ENCODE data around the gene UAP1L1.

UAP1L1 gene

DNA sequence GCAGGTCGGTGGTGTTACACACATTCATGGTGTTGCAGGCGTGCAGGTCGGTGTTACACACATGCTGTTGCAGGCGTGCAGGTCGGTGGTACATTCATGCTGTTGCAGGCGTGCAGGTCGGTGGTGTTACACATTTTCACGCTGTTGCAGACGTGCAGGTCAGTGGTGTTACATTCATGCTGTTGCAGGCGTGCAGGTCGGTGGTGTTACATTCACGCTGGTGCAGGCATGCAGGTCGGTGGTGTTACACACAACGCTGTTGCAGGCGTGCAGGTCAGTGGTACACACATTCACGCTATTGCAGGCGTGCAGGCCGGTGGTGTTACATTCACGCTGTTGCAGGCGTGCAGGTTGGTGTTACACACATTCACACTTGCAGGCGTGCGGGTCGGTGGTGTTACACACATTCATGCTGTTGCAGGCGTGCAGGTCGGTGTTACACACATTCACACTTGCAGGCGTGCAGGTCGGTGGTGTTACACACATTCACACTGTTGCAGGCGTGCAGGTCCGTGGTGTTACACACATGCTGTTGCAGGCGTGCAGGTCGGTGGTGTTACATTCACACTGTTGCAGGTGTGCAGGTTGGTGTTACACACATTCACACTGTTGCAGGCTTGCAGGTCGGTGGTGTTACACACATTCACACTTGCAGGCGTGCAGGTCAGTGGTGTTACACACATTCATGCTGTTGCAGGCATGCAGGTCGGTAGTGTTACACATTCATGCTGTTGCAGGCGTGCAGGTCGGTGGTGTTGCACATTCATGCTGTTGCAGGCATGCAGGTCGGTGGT lies 26.1 kb downstream of the UAP1L1 start:
- DNase-seq: no peak

DNA sequence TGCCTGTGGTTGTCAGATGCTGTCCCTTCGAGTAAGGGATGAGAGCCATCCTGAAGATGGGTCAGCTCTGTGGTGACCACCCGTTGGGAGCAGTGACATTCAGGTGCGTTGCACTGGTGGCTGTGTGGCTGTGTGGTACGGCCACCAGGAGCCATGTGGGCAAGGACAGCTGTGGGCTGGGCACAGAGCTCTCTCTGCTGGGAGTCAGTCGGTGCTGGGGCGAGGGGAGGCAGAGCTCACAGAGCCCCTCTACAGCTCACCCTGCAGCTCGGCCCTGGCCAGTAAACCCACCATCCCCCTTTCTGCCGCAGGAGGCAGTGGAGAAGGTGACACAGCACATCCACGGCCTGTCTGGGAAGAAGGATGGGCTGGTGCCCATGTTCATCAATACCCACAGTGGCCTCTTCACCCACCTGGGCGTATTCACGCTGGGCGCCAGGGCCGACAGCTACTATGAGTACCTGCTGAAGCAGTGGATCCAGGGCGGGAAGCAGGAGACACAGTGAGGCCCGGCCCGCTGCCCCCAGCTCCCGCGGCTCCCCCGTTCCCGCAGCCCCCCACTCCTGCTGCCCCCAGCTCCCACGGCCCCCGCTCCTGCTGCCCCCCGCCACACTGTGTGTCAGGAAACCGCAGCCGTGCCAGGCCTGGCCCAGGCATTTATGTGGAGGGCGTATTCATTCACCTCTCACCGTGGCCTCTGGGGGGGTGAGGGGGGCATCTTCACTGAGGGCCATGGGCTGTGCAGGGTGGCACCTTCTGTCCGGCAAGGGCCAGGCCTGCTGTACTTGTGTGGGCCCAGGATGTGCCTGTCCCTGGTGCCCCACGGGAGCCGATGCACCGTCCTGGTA lies 28.7 kb downstream of the UAP1L1 start:
- DNase-seq: no peak

DNA sequence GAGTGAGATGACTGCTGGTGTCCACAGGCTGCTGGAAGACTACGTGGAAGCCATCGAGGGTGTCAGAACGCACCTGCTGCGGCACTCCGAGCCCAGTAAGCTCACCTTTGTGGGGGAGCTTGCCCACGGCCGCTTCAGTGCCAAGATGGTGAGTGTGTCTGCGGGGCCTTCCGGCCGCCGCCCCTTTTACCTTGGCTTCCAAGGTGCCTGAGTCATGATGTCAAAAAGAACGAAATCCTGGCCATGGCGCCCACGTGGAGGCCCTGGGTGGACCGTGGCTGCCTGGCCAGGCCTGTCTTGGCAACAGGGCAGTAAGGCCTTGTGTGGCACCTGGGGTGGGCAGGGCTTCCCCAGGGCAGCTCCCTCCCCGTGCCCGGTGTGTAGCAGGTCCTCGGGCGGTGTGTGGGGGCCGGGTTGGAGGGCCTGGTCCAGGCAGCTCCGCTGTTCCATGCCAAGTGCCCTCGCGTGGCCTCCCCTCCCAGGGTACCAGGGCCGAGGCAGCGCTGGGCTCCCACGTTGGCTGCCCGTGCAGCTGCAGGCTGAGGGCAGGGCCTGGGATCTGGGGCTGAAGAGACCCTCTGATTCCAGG lies 29.4 kb downstream of the UAP1L1 start:
- DNase-seq: no peak

DNA sequence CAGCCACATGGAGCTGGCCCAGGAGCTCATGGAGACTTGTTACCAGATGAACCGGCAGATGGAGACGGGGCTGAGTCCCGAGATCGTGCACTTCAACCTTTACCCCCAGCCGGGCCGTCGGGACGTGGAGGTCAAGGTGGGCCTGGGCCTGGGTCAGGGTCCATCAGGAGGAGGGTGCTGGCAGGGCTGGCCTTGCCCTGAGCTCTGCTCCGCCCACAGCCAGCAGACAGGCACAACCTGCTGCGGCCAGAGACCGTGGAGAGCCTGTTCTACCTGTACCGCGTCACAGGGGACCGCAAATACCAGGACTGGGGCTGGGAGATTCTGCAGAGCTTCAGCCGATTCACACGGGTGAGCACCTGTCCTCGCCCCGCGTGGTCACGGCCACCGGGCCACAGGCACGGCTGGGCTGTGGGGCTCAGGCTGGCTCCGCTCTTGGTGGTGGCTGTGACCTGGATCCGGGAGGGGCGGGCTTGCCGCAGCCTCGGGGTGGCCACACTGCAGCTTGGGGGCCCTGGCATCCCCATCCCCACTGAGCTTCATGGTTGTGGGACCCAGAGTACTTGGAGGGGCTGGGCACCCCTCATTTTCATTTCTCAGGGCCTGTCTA lies 30.1 kb downstream of the UAP1L1 start:
- no peak for DNase-seq

DNA sequence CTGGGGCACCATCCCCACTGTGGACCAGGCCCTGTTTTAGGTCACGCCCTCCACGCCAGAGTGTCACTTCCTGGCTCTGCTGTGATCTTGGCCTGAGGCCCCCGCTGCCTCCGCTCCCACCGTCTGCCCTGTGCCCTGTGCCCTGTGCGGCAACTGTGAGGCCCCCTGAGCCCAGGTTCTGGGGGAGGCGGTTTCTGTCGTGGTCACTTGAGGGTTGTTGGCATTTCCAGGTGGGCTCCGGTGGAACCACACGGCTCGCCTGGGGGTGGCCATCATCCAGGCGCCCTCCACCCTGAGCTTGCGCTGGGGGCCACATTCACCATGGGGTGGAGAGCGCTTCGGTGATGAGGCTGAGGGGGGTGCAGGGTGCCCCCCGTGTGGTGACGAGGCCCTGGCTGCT lies 30.7 kb downstream of the UAP1L1 start:
- DNase-seq: no peak

DNA sequence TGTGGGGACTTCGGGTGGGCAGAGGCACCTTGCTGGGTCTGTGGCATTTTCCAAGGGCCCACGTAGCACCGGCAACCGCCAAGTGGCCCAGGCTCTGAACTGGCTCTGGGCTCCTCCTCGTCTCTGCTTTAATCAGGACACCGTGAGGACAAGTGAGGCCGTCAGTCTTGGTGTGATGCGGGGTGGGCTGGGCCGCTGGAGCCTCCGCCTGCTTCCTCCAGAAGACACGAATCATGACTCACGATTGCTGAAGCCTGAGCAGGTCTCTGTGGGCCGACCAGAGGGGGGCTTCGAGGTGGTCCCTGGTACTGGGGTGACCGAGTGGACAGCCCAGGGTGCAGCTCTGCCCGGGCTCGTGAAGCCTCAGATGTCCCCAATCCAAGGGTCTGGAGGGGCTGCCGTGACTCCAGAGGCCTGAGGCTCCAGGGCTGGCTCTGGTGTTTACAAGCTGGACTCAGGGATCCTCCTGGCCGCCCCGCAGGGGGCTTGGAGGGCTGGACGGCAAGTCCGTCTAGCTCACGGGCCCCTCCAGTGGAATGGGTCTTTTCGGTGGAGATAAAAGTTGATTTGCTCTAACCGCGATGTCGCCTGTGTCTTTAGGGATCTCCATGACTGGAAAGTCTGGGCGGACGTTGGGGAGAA lies 31.4 kb downstream of the UAP1L1 start:
- no peak for DNase-seq

DNA sequence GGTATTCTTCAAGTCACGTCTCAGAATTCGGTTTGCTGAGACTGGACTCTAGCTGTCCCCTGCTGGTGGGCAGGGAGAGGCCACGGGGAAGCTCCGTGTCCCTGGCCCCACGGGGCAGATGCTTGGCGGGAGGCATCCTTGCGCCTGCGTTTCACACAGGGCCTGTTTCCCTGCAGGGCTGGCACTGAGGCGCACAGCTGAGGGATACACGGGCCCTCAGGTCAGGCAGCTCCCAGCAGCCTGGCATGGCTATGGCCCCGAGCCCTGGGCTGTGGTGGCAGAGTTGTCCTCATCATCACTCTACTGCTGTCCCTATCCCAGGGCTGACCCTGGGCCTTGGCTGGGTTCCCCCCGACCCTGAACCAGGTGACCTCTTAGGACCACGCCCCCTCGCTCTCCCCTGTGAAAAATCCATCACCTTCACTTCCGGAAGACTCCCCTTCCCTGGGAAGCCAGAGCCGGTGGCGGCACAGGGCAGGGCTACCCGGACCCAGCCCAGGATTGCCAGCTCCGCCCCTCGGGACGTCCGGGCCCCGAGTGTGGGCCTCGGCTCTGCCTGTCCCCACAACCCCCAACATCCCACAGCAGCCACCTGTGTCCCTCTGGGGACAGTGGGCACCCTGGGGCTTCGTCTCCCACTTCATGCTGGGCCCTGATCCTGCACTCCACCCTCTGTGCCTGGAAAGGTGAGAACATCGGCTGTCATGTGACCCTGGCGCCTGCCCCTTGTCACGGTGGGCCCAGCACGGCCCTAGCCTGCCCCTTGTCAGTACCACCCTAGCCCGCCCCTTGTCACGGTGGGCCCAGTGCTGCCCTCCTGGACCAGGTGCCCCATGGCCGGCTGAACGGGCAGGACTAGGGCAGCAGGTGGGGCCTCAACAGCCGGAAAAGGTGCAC lies 32.2 kb downstream of the UAP1L1 start:
- DNase-seq: no peak

DNA sequence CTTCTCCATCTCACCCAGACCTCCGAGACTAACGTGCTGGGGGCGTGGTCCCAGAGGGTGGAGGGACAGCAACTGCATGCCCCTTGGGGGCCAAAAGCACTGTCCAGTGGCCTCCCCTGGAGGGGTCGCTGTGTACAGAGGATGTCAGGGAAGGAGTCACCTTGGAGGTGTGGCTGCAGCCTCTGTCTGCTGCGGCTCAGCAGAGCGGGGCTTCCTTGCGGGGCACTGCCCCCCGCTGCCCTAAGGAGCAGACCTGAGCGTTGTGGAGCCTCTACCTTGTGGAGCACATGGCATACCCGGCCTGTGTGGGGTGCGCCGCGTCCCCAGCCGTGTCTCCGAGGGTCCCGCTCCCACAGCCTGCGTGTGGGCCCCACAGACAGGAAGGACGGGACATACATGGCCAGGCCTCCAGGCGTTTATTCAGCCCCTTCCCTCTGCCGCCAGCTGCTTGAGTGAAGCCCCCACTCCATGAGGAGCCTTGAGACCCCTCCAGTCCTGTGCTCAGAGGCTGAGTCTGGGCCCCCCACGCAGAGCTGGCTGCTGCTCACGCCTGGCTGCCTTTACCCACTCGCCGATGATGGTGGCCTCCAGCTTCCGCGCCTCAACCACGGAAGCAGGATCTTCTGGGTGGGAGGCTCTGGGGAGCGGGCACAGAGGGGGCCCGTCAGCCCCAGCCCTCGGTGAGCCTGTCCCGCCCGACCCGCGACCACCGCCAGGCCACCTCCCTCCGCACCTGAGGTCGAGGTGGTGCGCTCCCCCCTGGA lies 33.0 kb downstream of the UAP1L1 start:
- no peak for DNase-seq

DNA sequence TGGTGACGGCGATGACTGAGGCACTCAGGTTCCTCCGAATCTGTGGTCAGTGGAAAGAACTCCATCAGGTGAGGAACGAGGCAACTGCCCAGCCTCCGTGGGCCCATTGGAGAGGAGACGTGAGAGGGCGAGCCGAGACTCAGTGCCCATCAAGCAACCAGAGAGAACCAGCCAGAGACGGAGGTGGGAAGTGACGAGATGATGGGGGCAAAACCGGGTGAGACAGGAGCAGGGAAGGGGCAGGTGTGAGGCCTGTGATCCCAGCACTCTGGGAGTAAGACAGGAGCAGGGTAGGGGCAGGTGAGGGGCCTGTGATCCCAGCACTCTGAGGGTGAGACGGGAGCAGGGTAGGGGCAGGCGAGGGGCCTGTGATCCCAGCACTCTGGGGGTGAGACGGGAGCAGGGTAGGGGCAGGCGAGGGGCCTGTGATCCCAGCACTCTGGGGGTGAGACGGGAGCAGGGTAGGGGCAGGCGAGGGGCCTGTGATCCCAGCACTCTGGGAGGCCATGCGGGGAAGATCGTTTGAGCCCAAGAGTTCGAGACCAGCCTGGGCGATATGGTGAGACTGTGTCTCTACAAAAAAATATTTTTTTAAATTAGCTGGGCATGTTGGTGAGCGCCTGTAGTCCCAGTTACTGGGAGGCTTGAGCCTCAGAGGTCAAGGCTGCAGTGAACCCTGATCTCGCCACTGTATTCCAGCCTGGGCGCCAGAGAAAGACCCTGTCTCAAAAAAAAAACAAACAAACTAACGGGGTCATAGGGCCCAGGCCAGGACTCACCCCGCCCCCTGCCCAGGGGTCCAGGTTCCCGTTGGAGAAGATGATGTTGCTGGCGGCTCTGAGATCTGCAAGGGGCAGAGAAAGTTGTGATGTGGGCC lies 33.8 kb downstream of the UAP1L1 start:
- DNase-seq: no peak

DNA sequence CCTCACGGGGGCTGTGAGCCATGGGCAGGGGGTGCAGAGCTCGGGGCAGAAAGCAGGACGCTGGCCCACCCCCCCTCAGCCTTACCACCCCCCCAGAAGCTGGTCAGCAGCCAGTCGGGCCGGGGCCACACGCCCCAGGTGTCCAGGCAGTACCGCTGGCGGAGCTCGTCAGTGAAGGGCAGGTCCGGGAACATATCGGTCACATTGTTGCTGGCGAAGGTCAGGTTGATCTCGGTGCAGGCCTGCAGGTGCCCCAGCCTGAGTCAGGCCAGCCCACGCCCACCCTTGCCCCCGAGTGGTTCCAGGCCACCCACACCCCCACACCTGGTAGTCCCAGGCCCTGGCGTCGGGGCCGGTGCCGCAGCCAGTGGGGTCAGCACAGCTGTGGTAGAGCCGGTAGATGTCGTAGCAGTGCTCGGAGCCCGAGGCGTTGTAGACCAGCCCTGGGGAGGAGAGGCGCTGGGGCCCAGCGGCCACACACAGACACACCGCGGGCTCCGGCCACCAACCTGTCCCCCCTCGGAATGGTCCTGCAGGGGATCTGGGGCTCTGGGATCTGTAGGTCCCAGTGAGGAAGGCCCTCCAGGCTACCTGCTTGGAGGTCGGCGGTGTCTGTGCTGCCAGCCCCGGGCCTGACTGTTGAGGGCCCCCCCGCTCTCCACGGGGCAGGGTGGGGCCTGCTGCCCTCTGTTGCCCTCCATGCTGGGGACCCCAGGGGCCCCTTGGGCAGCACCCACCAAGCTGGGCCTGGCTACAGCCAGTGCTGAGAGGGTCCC lies 34.7 kb downstream of the UAP1L1 start:
- no peak for DNase-seq

DNA sequence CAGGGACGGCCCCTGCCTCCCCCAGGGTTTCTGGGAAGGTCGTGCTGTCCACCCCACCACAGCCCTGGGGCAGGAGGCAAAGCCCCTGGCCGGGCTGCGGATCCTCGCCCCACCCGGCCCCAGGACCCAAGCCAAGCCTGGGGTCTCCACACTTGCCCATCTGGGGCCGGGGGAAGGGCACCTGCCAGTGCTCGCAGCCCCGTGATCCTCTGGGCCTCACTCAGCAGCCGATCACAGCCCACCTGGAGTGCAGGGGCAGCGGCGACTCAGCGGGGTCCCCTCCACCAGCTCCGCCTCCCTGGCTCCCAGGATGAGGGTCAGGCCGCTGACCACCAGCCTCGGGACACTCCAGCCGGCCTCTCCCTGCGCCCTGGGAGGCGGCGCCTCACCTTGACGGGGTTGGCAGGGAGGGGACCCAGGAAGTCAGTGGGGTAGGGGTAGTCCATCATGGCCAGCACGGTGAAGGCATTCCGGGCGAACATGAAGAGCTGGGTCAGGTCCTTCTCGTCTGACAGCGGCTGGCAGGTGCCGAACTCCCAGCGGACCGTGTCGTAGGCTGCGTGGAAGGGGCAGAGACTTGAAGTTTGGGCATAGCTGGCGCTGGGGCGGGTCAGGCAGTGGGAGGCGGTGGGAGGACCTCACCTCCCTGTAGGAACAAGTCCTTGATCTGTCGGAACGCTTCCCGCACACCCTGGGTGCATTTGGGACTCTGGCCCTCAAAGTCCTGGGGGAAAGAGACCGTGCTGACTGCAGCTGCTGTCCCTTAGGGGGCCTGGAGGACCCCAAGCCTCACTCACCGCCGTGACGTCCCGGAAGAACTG lies 35.5 kb downstream of the UAP1L1 start:
- no peak for DNase-seq

DNA sequence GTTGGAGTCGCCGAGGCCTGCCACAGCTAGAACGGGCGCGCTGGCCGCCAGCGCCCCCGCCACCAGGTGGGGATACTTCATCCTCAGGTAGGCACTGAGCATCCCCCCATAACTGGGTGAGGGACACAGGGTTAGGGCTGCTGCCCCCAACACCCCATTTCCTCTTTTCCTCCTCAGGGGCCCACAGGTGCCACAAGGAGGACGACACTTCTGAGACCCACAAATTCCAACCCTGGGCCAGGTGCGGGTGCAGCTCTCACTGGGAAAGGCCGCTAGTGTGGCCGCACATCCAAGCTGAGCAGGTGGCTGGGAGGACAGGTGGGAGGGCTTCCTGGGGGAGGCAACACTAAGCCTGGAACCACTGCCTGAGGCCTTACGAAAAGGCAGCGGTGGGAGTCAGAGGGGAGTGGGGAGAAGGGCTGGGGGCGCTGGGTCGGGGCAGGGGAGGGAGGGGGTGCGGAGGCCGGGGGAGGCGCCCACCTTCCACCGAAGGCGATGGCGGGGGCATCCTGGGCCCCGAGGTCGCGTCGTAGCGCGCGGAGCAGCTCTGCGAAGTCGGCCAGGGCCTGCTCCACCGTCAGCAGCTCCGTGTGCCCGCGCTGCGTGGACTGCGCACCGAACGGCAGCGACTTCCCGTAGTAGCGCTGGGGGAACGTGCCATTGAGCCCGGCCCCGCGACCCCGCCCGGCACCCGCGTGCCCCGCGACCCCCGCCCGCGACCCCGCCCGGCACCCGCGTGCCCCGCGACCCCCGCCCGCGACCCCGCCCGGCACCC lies 36.3 kb downstream of the UAP1L1 start:
- DNase-seq: no peak

DNA sequence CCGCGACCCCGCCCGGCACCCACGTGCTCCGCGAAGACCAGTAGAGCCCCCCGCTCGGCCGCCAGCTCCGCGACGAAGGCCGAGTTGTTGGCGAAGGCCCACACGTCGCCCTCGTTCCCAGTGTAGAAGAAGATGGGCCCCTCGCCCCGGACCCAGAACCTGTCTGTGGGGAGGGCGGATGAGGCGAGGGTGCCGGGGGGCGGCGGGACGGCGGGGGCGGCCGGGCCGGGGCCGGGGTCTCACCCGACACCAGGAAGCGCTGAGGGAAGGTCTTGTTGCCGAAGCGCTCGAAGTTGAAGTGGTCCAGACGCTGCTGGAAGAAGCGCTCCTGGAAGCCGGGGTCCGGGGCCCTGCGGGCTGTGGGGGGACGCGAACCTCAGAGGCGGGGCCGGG lies 36.9 kb downstream of the UAP1L1 start:
- no peak for DNase-seq

DNA sequence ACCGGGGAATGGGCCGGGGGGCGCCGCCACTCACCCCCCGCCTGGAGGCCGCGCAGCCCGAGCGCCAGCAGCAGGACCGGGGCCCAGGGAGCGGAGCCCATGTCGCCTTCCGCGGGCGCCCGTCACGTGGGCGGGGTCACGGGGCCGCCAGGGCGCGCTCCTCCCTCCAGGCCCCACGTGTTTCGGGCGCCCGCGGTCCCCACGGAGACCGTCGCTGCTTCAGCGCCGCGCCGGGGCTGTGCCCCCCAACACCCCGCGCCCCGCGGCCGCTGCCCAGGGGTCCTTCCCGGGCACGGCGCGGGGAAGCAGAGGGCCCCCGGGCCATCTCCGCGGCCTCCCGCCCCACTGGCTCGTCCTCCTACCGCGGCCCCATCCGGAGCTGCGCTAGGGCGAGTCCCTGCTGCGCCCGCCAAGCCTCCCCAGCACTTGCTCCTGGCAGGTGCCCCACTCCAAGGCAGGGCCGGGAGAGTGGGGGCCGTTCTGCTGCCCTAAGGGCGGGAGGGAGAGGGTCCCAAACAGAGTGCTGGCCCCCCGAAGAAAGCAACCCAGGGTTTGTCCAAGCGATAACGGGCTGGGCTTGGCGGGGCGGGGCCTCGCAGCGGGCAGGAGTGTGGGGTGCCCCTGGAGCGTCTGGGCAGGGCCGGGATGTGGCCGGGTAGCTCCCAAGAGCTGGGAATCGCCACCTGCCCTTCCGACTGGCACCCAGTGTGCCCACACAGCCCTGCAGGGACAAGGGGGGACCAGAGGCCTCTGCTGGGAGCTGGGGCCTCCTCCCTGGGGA lies 37.5 kb downstream of the UAP1L1 start, which contains the start of gene DPP7:
Gene DPP7 (minus strand): TSS at position 121 of the 781 bp plus-strand sequence. CDS start 20 bp downstream, at position 101.
- DNase-seq: peak; percentile 80

DNA sequence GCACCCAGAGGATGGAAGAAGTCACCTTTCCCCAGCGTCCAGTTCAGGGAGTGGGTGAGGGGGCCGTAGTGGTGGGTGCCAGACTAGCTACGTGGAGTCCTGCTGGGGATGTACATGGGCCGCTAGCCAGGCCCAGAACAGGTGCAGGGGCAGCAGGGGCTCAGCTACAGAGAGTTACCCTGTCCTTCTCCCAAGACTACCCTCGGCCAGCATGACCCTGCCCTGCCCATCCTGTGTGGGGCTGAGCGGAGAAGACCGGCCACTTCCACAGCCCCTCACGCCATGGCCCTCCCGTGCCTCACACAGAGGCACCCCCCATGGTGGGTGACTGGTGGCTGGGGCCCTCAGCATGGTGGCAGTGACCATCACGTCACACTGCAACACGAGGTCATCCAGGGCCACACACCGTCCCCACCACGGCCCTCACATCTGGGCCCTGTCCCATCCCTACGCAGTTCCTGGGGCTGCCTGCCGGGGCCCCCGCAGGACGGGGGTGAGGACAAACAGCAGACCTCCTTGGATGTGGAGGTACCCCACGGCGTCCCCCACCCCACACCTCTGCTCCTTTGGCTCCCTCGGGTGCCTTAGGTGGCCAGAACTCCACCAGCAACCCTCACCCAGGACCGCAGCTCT lies 38.2 kb downstream of the UAP1L1 start:
- no peak for DNase-seq

DNA sequence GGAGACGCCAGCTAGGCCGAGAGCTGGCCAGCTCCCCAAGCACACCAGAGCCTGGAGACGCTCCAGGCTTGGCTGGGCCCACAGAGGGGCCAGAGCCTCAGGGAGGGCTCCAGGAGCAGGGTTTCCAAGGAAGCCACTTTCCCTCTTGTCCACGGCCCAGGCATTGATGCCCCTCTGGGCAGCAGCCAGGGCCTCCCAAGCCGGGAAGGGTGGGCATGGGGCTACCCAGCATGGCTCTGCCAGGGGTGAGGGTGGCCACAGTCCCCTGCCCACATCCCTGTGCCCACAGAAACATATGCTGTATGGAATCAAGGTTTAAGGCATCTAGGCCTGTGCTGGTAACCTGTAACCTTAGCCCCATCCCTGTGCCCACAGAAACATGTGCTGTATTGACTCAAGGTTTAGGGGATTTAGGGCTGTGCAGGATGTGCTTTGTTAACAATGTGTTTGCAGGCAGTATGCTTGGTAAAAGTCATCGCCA lies 38.8 kb downstream of the UAP1L1 start:
- no peak for DNase-seq
